Measurements from ENCODE around the gene PDE4A. TPM values are rescaled to one million over a fixed set of nuclear protein-coding genes. Genes with fewer than 3 reads are reported as not detected.

Gene PDE4A
- total and polyA plus RNA-seq, 2 of the 8 experiments (the other 6 are each of a cell fraction or from before 2014, with no cell fraction given) = 2.0 to 4.4 TPM

DNA sequence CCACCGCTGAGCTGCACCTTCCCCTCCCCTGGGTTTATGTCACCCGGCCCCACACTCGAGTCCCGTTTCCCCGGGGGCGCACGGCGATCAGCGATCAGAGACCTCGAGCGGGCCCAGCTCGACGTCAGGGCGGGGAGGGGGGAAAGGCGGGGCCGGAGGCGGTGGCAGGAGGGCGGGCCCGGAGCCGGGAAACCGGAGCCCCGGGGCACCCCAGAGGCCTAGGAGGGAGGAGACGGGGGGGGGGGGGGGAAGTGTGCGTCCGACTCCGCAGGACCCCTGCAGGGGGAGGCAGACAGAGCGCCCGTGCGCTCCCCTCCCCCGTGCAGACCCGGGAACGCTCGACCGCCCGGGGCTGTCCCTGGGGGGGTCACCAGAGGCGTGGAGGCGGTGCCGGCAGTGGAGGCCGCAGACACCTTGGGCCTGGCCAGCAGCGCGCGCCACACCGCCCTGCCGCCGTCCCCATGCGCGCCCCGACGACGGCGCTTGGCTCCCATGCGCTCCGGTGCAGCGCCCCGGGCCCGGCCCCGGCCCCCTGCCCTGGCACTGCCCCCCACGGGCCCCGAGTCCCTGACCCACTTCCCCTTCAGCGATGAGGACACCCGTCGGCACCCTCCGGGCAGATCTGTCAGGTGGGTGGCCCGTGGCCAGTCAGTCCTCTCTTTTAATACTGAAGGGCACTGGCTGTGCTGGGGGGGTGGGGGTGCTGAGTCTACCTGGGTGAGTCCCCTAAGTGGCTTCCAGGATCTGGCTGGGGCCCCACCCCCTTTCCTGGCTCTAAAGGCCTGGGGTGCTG lies 11.8 kb downstream of the PDE4A start:
- no peaks in the 10 kb centered on the region for H3K79me1 ChIP-seq (ENCODE audit: low read depth, low read length)
- CTCF ChIA-PET (ENCODE audit: partially characterized antibody) = interaction anchor here (0.8 to 8.2 kb wide), 3 partner anchors 13 to 180 kb away, joined by 3 to 67 read pairs (median 4); partner anchors contain the start of gene PDE4A
- POLR2A ChIA-PET (ENCODE audit: partially characterized antibody) = no interaction called here
- H3K14ac ChIP-seq (ENCODE audit: insufficient read length) = no peak overlapping the region
- no peak overlapping the region for H3K18ac ChIP-seq (ENCODE audit: extremely low read depth, low read length)
- peaks cover 5% of the 10 kb centered on the region; the same call in 1 of the 2 replicates for H3K23me2 ChIP-seq (ENCODE audit: low read depth, low read length)
- no peak overlapping the region; the same call in 1 of the 2 replicates for H2AFZ ChIP-seq (ENCODE audit: low read length)
- H3K9ac ChIP-seq (replicated peaks in 1 of 4; ENCODE audit: extremely low read depth in 1 of 4, low read depth in 3 of 4, low read length in 3 of 4) = no peak overlapping the region
- peaks cover 0 to 9% (median 6%) of the 10 kb centered on the region in 4 experiments; a peak in 6 of 7 replicates for H3K4me1 ChIP-seq (replicated peaks in 1 of 4; ENCODE audit: control insufficient read depth in 3 of 4, insufficient read depth in 4 of 4, low read length in 3 of 4)
- H3K4me3 ChIP-seq (ENCODE audit: extremely low read depth in 1 of 4, insufficient read depth in 2 of 4, low read depth in 3 of 4, low read length in 4 of 4) = peak overlapping the region in 2 of 4 experiments; percentile 29 to 54; a peak in 5 of 8 replicates
- H2AK5ac ChIP-seq (ENCODE audit: low read depth, low read length) = no peak overlapping the region
- no peak overlapping the region for H2BK15ac ChIP-seq (ENCODE audit: low read length)
- H3K4me2 ChIP-seq (ENCODE audit: insufficient read depth in 1 of 2, low read depth in 2 of 2, low read length in 2 of 2) = peak overlapping the region; percentile 54 to 65
- no peak overlapping the region for H3K4ac ChIP-seq (replicated peaks; ENCODE audit: insufficient read length, low read depth, low read length)
- FAIRE-seq (no peak), DNase-seq (ENCODE audit: low read depth in 1 of 2, low spot score in 2 of 2) (peak in 1 of 2 experiments; percentile 63)
- no peaks in the 10 kb centered on the region for H3K36me3 ChIP-seq (ENCODE audit: control insufficient read depth in 2 of 4, insufficient read depth in 4 of 4, low read length in 3 of 4)
- no peak overlapping the region for H4K91ac ChIP-seq (replicated peaks; ENCODE audit: insufficient read length, low read length)
- H4K8ac ChIP-seq (ENCODE audit: extremely low read depth, insufficient read depth, low read length) = peak overlapping the region; percentile 85; the same call in 1 of the 2 replicates
- H3K27me3 ChIP-seq (replicated peaks in 1 of 4; ENCODE audit: control insufficient read depth in 3 of 4, extremely low read depth in 1 of 4, insufficient read depth in 3 of 4, low read length in 3 of 4) = peaks cover 33 to 63% (median 52%) of the 10 kb centered on the region in 4 experiments
- 8% methylated on average over 15 of the region's 64 CpGs; no CpG with 5 or more reads in 1 of the 2 experiments for WGBS, 2 experiments (ENCODE audit: extremely low coverage in 1 of 2, insufficient coverage in 1 of 2, insufficient read length in 1 of 2, insufficient replicate concordance in 2 of 2, low coverage in 1 of 2, low lambda C conversion rate in 2 of 2, missing lambda C conversion rate in 1 of 2)
- H2BK5ac ChIP-seq (ENCODE audit: low read depth, low read length) = no peak overlapping the region
- no peak overlapping the region for H2BK12ac ChIP-seq (ENCODE audit: low read depth, low read length)
- H3K79me2 ChIP-seq (ENCODE audit: control insufficient read depth in 1 of 2, insufficient read depth in 2 of 2, low read length in 2 of 2) = no peaks in the 10 kb centered on the region
- H3K9me3 ChIP-seq (ENCODE audit: insufficient read depth in 2 of 2, low read depth in 1 of 2, low read length in 1 of 2) = no peaks in the 10 kb centered on the region; a peak in 1 of 4 replicates
- no peak overlapping the region for H3K27ac ChIP-seq (ENCODE audit: low read depth, low read length)
- no peak for TF ChIP-seq TEAD4 (IDR thresholded peaks at IDR 0.05; ENCODE audit: low read depth, low read length)
- peak; percentile 30; the same call in 1 of the 2 replicates for TF ChIP-seq CREB1 (IDR thresholded peaks at IDR 0.05)
- TF ChIP-seq KDM4A (IDR thresholded peaks at IDR 0.05; ENCODE audit: low read depth, low read length, severe bottlenecking) = peak; percentile 18
- TF ChIP-seq, protein P1, sequence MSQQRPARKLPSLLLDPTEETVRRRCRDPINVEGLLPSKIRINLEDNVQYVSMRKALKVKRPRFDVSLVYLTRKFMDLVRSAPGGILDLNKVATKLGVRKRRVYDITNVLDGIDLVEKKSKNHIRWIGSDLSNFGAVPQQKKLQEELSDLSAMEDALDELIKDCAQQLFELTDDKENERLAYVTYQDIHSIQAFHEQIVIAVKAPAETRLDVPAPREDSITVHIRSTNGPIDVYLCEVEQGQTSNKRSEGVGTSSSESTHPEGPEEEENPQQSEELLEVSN (IDR thresholded peaks at IDR 0.05) = 0 out of 2 replicates have a peak, but pooled peaks have one; percentile 28
- TF ChIP-seq, protein P2, sequence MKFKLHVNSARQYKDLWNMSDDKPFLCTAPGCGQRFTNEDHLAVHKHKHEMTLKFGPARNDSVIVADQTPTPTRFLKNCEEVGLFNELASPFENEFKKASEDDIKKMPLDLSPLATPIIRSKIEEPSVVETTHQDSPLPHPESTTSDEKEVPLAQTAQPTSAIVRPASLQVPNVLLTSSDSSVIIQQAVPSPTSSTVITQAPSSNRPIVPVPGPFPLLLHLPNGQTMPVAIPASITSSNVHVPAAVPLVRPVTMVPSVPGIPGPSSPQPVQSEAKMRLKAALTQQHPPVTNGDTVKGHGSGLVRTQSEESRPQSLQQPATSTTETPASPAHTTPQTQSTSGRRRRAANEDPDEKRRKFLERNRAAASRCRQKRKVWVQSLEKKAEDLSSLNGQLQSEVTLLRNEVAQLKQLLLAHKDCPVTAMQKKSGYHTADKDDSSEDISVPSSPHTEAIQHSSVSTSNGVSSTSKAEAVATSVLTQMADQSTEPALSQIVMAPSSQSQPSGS (IDR thresholded peaks at IDR 0.05; ENCODE audit: low read length) = no peak
- no peak for TF ChIP-seq POLR2A (IDR thresholded peaks at IDR 0.05; ENCODE audit: control extremely low read depth in 1 of 2, low read depth in 2 of 2, low read length in 2 of 2)
- TF ChIP-seq, protein P3, sequence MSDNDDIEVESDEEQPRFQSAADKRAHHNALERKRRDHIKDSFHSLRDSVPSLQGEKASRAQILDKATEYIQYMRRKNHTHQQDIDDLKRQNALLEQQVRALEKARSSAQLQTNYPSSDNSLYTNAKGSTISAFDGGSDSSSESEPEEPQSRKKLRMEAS (IDR thresholded peaks at IDR 0.05) = peak; percentile 72
- no peak for TF ChIP-seq HDAC2 (IDR thresholded peaks at IDR 0.05; ENCODE audit: borderline replicate concordance in 1 of 2, low read depth in 2 of 2, low read length in 2 of 2)
- no peak overlapping the region for H4K5ac ChIP-seq (ENCODE audit: insufficient read length, low read depth, low read length)
- H3K56ac ChIP-seq (replicated peaks; ENCODE audit: insufficient read length, low read depth, low read length) = no peak overlapping the region
- peaks cover 0 to 4% of the 10 kb centered on the region in 2 experiments for H4K20me1 ChIP-seq (replicated peaks in 1 of 2; ENCODE audit: control insufficient read depth in 1 of 2, insufficient read depth in 2 of 2, low read length in 2 of 2)
- no peak overlapping the region for H2BK20ac ChIP-seq (ENCODE audit: low read length)
- H3K23ac ChIP-seq (ENCODE audit: insufficient read length) = no peak overlapping the region
- H2BK120ac ChIP-seq (replicated peaks; ENCODE audit: low read depth, low read length) = no peak overlapping the region

All from H1 (cell line).